ENCODE data around the gene PACS2.

PACS2 gene

GRCh38 chr14:105314287-105315200 is at the start of gene PACS2:
Gene PACS2 (plus strand): TSS chr14:105314748. CDS start chr14:105314919, 171 bp downstream.
- TF ChIP-seq CTCF (IDR thresholded peaks at IDR 0.05; ENCODE audit: control extremely low read depth, extremely low read depth, low read depth, missing control alignments) = no peak
- ChIA-PET CTCF (interaction anchor here (0.7 to 1.4 kb wide), 6 partner anchors 17 to 175 kb away, joined by 3 read pairs; no protein-coding TSS in a partner anchor), POLR2A (interaction anchor here (0.9 to 1.5 kb wide), 2 partner anchors 14 to 66 kb away, joined by 3 to 9 read pairs; partner anchors contain the start of genes BRF1 and BTBD6)
- DNase-seq (ENCODE audit: extremely low spot score) = peak; percentile 98

GRCh38 chr14:105267820-105268548 is 46.6 kb upstream of the PACS2 start:
- CTCF ChIA-PET = interaction anchor here (0.8 to 1.6 kb wide), 4 partner anchors 8 to 26 kb away, joined by 3 to 4 read pairs (median 3); partner anchors contain the start of gene BTBD6
- POLR2A ChIA-PET = no interaction called here
- no peak for TF ChIP-seq CTCF (IDR thresholded peaks at IDR 0.05; ENCODE audit: control extremely low read depth, extremely low read depth, low read depth, missing control alignments)
- no peak for DNase-seq (ENCODE audit: extremely low spot score)

- DNase-seq (ENCODE audit: extremely low spot score) = no peak
- no peak for TF ChIP-seq CTCF (IDR thresholded peaks at IDR 0.05; ENCODE audit: control extremely low read depth, extremely low read depth, low read depth, missing control alignments)
- POLR2A ChIA-PET = no interaction called here
- CTCF ChIA-PET = interaction anchor here (1.1 to 1.6 kb wide), 3 partner anchors 9 to 26 kb away, joined by 3 to 4 read pairs (median 3); no protein-coding TSS in a partner anchor
Observed at GRCh38 chr14:105268736-105269354, 45.7 kb upstream of the PACS2 start.

GRCh38 chr14:105269405-105269804 is 45.1 kb upstream of the PACS2 start:
- no peak for TF ChIP-seq CTCF (IDR thresholded peaks at IDR 0.05; ENCODE audit: control extremely low read depth, extremely low read depth, low read depth, missing control alignments)
- DNase-seq (ENCODE audit: extremely low spot score) = no peak
- ChIA-PET POLR2A (no interaction called here), CTCF (interaction anchor here (1.1 to 1.6 kb wide), 3 partner anchors 9 to 25 kb away, joined by 3 to 4 read pairs (median 3); no protein-coding TSS in a partner anchor)

- TF ChIP-seq CTCF (IDR thresholded peaks at IDR 0.05; ENCODE audit: control extremely low read depth, extremely low read depth, low read depth, missing control alignments) = no peak
- DNase-seq (ENCODE audit: extremely low spot score) = no peak
- ChIA-PET CTCF (interaction anchor here (0.9 to 1.5 kb wide), 2 partner anchors 11 to 80 kb away, joined by 4 to 6 read pairs; no protein-coding TSS in a partner anchor), POLR2A (no interaction called here)
Observed at GRCh38 chr14:105271224-105271890, 43.2 kb upstream of the PACS2 start.

Measured in GM10248 (cell line).